HTERT RPE-1 (cell line): ENCODE data around the gene MSMP.

ENCODE experiments used
- in situ Hi-C: fragments of 300-500 bp; cut with MboI; formaldehyde crosslinking; loops from 4 replicates; pipeline ENCODE4 v1.14.3; 2020; ENCODE audit warnings: low sequenced_read_pairs

MSMP gene

DNA sequence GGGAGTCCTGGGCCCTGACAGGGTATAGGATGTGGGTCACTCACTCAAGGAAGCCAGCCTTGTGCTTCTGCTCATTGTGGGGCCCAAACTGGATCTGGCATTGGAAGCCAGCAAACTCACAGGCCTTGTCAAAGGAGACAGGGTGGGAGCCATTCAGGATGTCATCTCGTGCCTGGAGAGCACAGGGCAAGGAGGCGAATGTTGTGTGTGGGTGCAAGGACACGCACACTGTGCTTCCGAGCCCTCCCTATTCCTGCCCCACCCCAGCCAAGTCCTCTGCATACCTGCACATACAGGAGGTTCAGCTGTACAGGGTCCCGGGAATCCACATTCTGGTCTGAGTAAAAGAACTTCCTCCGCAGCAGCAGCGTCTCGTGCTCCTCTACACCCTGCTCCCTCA lies 30.2 kb downstream of the MSMP start:
- in situ Hi-C loops = no loop called here

DNA sequence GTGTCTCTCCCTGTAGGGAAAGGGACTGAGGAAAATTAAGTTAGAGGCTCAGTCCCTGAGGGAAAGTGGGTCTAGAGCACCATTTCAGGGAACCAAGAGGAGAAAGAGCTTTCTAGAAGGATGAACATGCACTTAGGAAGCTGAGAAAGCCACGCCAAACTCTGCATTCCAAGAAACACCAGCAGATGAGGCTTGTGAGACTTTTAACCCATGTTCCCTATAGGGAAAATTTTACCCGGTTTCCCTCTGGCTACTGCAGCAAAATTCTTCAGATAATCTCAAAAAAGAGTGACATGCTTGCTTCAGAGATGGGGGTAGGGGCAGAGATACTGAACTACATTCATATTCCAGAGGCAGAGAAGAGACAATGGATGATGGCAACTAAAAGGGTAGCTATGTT lies 30.6 kb downstream of the MSMP start:
- in situ Hi-C loops = no loop called here

DNA sequence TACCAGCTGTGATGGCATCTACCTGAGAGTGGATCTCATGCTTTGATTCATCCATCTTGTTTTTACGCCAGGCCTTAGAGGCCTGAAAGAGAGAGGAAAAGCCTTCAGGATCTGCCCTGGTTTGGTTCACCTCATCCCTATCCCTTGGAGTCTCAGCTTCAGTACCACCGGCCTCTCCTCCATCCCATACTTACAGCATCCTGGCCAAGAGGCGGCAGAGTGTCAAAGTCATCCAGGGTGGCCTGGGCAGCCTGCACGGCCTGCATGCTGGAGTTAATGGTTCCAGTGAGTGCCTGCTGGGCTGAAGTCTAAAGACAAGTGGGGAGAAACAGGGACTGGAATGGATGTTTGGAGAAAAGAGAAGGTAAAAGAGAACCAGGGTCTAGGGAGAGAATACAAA lies 34.5 kb downstream of the MSMP start:
- in situ Hi-C loops = no loop called here

DNA sequence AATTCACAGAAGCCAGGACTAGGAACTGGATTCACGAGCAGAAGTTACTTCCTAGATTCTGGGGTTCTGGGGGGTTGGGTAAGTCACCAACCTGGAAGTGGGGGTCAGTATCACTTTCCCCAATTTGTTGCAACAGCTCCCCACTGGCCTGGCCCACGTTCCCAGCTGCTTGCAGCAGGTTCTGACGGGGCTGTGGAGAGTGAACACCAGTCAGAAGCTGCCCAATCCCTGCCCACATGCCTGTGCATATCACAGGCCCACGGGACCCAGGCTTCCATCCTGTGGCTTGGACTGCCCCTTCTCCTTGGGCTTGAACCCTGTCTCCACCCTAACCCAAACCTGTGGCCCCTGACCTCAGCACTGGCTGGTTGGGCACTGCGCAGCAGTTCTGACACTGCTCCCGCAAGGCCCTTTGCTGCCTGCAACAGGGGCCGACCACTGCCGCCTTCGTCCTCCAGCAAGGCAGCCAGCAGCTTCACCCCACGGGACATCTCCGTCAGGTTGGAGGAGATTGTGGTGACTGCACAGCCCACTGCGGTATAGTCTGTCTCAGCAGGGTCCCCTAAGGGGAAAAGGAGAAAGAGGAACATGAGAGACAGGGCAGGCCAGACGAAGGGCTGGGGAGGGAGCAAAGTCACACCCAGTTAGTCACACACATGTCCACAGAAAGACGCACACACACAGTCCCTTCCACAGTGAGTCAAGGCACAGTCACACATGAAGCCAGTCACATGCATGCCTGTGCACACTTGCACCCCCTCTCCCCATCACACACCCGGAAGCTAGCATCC lies 35.2 kb downstream of the MSMP start:
- in situ Hi-C loops = no loop called here

DNA sequence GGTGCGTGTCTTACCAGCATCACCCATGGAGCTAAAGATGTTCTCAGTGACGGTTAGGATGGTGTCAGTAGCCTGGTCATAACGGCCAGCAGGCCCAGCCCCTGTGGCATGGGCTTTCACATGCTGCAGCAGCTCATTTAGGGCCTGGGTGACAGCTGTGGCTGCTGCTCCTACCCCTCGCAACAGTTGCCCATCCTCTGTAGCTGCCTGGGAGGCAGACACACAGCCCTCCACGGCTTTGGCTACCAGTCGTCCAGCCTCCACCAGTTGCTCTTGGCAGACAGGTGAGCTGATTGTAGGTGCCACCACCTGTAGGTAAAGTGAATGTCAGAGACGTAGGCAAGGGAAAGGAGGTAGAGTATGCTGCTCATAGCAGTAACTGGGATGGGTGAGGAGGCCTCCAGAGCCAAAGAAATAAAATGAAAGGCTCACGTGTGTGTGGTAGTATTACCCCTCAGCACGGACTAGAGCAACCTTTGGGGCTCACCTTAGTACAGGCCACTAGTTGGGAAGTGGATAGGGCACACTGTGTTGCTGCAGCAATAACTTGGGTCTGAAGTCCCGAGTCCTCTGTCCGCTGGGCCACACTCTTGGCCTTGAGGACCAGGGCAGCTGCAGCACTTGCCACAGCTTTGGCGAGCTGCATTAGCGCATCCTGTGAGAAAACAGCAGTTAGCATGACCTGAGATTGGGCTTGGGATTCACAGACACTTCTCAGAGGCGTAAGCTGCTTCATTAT lies 36.8 kb downstream of the MSMP start:
- in situ Hi-C loops = no loop called here

DNA sequence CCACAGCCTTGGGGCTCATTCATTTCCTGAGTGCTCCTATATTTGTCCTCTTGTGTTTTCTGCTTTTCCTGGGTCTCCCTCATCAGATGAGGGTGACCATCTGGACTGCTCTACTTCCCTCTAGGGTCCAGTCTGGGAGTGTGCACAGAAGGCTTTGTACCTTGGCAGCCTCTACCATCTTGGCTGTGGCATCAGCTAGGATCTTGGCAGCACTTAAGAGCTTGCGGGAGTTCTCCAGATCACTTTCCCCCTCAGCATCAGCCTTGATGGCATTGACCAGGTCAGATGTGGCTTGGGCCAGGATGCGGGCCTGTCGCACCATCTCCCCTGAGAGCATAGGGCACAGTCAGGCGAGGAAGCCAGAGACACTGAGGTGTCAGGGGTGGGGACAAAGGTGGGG lies 37.8 kb downstream of the MSMP start:
- in situ Hi-C loops = no loop called here

DNA sequence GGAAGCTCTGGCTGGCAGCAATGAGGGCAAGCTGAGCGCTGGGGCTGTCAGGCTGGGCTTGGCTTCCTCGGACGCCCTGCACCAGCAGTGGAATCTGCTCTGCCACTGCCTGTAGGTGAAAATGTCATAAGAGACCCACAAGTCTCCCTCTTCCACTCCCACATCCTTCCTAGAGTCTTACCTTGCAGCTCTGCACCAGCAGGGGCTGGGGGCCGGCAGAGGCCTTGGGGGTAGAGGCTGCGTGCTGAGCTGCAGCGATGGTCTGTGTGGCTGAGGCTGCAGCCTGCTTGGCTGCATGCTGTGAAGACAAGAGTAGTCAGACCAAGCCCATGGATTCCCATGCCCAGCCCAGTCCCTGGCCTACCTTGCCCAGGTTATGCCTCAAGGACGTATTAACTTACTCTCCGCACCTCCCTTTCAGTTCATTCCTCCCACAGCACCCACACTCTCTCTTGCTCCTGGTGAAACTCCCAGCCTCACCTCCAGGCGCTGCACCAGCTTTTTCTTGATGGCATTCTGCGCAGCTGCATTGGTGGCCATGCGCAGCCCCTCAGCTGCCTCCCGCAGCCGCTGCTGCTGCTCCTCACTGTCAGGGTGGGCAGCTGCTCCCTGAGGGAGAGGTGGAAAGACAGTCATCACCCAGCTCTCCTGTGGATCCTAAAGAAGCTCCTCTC lies 39.4 kb downstream of the MSMP start:
- in situ Hi-C loops = no loop called here

DNA sequence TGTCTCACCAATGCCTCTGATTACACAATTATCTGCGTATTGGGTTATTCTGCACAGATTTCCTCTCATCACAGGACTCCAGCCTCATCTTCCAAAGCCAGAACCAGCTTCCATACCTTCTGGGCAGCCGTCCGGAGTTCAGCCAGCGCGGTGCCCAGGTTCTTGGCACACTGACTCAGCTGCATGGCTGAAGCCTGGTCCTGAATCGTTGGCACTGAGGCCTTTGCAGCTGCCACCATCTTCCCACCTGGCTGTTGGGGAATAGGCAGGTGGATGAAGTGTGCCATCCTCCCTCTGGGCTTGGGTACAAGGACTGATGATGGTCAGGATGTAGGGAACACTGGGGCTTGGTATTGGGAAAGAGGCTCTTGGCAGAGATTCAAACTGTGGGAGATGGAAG lies 40.0 kb downstream of the MSMP start:
- in situ Hi-C loops = no loop called here

DNA sequence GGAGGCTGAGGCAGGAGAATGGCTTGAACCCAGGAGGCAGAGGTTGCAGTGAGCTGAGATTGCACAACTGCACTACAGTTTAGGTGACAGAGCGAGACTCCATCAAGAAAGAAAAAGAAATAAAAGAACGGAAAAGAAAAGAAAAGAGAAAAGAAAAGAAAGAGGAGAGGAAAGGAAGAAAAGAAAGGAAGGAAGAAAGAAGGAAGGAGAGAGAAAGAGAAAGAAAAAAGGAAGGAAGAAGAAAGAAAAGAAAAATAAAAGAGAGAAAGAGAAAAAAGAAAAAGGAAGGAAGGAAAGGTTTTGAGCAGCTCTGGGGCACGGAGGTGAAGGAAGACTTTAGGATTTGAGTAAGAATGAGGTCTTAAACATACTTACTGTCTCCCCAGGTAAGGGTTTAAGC lies 40.5 kb downstream of the MSMP start:
- in situ Hi-C loops = no loop called here

DNA sequence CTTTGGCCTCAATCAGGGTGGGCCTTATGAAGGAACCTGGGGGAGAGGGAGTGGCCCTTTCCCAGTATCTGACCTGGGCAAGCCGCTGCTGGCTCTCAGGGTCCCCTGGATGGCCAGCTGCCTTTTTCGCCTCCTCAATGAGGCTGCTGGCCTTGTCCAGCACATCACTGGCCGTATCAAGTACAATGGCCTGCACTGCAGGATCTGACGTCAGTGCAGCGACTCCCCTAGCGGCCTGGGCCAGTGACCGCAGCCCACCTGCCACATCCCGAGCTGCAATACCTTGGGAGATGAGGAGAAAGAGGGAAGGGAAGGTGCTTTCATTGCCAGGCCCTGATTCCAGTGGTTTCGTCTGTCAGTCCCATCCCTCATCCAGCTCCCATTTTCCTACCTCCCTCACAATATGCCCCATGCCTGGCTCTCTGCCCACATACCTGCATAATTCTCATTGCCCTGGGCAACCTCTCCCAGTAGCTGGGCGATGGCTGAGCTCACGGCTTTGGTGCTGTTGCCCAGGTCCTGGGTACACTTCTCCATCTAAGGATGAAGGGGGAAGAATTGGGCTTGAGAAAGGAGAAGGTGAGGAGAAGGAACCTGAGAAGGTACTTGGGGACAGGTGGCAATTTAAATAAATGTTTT lies 41.2 kb downstream of the MSMP start:
- in situ Hi-C loops = no loop called here

DNA sequence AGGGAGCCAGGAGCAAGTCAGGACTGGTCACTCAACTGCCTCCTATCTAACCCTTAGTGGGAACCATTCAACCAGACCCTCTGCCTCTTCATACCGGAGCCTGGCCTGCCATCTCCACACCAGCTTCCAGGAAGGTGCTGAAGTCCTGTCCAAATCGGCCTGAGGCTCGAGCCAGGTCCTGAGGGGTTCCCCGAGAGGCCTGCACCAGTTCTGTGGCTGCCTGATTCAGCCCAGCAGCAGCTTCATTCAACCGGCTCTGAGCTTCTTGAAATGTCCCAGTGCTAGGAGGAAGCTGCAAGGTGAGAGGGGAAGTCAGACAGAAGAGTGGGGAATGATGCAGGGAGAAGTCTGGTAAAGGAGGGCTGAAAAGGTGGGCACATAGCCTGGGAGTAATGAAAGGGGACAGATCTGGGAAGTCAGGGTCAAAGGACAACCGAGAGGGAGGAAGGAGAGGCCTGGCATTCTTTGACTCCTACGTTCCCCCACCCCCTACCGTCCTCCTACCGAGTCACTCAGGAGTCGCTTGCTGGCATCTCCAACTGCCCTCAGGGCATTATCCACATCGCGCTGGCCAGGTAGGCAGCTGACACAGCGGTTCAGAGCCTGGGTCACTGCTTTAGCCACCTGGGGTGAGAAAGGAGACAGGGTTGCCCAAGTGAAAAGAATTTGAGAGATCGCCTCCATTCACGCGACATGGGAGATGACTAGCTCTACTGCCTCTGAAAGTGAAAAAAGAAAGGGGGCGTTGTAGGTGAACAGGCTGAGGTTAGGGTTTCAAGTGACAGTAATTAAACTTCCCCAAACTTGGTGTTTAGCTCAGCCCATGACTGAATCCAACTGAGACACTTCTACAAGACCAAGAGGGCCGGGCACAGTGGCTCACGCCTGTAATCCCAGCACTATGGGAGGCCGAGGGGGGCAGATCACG lies 42.3 kb downstream of the MSMP start:
- in situ Hi-C loops = no loop called here

DNA sequence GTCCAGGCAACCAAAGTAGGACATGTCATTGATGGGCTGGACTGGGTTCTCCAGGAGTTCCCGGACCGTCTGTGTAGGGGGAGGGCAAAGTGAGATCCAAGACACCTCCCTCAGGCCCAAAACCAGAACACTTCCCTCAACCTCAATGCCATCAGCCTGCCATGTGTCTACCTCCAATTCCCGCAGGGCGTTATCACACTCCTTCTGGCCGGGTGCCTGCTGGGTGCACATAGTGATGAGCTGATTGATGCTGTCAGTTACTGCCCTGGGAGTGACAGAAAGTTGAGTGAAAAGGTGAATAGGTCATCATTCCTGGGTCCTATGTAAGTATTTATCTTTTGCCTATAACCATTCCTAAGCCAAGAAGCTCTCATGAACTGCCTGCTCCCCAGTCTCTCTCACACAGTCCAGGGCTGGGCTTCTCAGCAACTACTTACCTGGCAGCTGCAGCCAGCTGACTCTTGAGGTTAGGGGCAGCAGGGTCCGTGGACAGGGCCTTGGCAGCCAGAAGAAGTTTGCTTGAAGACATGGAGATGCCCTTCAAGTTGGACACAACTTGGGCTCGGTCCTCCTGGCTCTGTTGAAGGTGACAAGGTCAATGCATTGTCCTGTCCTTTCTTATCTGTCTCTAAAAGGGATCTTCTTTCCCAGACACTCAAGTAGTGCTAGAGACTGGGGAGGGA lies 43.1 kb downstream of the MSMP start:
- in situ Hi-C loops = no loop called here

DNA sequence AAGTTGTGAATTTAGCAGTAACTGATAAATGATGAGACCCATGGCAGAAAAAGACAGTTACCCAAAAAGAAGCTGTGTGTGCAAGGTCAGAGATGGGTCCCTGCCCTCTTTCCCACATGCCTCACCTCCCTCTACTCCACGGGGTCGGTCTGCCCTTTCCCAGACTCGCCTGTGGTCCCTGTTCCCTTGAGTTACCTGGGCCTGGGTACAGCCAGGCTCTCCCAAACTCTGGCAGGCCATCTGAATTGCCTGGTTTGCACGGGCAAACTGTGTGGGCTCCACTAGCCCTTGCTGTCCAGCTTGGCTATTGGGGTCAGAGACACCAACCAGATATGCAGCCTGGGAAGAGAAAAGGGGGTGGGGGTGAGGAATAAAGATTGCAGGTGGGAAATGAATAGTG lies 45.9 kb downstream of the MSMP start:
- in situ Hi-C loops = no loop called here

DNA sequence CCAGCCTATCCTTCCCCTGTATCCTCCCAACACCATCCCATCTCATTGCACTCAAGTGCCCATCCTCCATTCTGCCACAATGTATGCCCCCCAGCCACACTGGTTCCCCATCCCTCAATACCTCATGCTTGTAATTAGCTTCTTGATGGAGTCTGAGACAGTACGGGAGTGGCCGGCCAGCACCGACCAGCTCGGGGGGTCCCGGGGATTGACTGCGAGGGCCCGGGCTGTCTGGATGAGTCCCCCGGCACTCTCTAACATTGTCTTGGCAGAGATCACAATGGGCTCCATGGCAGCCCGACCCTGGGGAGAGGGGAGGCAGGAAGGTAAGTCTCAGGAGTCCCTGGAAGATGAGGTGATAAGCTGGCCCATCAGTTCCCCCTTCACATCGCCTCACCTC lies 47.1 kb downstream of the MSMP start:
- in situ Hi-C loops = no loop called here

DNA sequence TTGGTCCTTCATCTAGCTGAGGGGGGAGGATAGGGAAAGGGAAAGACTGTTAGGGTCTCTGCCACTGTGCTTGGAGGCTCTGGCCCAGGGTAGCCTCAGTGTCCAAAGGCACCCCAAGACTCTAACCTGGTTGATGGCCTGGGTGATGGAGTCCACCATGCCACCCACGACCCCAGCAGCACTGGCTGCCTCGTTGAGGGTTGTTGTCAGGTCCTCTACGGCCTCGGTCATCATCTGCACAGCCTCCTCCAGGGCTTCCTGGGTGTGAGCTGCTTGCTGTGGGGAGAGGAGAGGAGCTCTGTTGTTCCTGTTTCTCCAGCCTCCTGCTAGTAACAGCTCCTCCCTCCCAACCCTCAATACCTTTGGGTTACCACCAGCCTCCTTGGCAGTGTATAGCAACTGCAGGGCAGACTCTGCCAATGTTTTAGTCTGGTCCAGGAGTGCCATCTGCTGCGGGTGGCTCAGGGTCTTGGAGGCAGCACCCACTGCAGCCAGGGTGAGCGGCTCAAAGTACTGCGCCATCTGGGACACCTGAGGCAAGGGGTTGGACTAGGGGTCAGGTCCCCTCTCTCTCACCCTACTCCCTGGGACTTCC lies 48.1 kb downstream of the MSMP start:
- in situ Hi-C loops = no loop called here

DNA sequence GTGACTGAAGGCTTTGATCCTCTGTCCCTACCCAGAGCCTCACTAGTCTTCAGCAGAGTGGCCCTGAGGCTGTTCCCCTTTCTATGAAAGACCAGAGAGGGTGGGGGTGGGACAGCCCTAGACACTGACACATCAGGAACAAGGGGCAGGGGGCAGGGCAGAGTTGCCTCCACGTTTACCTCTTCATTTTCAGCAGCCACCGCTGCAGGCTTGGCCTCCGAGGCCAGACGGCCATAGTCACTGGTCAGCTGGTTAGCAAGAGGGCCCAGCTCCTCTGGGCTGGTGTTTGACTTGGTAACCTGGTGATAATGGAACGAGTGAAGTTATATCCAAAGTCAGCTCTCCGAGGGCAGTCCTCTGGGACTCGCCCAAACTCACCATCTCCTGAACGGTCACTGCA lies 48.7 kb downstream of the MSMP start:
- in situ Hi-C loops = no loop called here

DNA sequence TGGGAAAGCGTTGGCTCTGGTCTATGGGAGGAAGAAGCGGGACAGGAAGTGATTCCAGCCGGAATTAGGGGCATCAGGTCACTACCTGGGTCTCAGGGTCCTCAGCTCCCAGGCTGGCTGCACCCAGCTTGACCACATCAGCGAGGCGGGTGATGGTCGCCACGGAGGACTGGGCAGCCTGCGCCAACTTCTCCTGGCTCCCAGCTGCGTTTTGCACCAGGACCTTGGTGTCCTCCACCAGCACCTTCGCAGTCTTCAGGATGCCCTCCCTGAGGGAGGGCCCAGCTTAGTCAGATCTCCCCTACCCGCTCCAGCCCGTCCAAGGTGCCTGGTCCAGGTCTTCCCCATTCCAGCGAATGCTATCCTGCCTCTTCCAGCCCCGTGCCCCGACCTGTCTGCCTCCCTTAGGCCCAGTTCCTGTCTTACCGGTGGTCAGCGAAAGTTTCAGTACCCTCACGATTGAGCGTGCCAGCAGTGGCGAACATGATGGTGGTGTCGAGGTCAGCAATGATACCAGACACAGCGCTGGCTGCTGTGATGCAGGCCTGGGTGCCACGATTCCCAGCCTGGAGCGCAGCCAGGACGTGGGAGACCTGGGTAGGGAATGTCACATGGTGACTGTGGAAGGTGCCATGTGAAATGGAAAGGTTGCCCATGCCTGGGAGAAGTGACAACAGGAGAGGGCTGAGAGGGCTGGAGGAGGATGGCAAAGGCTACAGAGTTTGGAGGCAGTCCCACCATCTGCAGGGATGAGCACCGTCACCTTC lies 50.0 kb downstream of the MSMP start:
- in situ Hi-C loops = no loop called here
